Astrocyte of the cerebellum (primary cell): Measurements from ENCODE around the gene LECT2.

Source experiments
- DNase-seq: peaks from one replicate; pipeline ENCODE4 v3.0.0-alpha.2; 2011; ENCODE audit warnings: low read depth
- H3K4me3 ChIP-seq: 2 replicates; pipeline ENCODE4 v1.5.1; 2011; ENCODE audit warnings: mild to moderate bottlenecking, low read depth, low read length, moderate library complexity
- CTCF ChIP-seq: IDR thresholded peaks from 2 replicates; pipeline ENCODE4 v1.5.1; 2012; ENCODE audit warnings: low read length, low read depth, moderate library complexity, mild to moderate bottlenecking; ENCODE audit errors: missing control alignments
- in situ Hi-C: cut with HindIII; loops from 2 replicates; pipeline ENCODE4 v1.10.0; 2017; ENCODE audit warnings: low sequenced_read_pairs

The LECT2 gene

GRCh38 chr5:135985951-135986350 lies 31.2 kb upstream of the LECT2 start:
- DNase-seq, result no peak
- no peak overlapping the region for H3K4me3 ChIP-seq
- in situ Hi-C loops, result no loop called here
- TF ChIP-seq CTCF, result no peak

- no peak for TF ChIP-seq CTCF
- in situ Hi-C loops, result no loop called here
- DNase-seq, result no peak
These were observed 25.8 kb upstream of the LECT2 start for GRCh38 chr5:135980620-135981019.

GRCh38 chr5:135979510-135979909 lies 24.7 kb upstream of the LECT2 start:
- no peak for DNase-seq
- TF ChIP-seq CTCF, result no peak
- in situ Hi-C loops, result loop anchor here (5.0 kb wide), 1 partner anchor 38 kb away; no protein-coding TSS in a partner anchor
- no peak overlapping the region for H3K4me3 ChIP-seq

More at GRCh38 chr5:135980620-135981019, 25.8 kb upstream of the LECT2 start:
- no peak overlapping the region for H3K4me3 ChIP-seq

DNA sequence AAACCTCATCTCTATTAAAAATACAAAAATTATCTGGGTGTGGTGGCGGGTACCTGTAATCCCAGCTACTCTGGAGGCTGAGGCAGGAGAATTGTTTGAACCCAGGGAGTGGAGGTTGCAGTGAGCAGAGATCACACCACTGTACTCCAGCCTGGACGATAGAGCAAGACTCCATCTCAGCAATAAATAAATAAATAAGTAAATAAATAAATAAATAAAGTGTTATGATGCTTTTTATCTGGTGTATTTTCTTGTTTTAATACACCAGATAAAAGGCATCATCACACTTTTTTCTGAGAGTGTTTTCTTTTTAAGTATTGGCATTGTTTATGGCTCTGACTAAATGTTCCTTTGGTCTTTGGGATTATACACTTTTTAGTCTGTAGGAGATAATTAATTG lies 24.2 kb upstream of the LECT2 start:
- in situ Hi-C loops, result loop anchor here (5.0 kb wide), 1 partner anchor 38 kb away; no protein-coding TSS in a partner anchor

DNA sequence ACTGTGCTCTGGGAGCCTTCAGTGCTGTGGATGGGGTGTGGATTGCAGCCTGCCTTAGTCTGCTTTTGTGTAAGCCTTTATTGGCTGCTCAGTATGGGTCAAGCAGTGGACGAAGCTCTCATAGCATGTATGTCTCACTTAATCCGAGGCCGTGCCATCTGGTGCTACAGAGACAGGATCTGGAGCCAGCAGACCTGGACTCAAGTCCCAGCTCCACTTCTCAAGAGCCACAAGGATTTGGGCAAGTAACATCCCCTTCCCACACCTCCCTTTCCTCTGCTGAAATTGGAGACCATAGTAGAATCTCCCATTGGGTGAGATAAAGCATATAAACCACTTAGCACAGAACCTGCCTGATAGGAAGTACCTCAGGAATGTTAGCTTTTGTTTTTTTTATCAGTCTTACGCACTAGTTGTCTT lies 23.4 kb upstream of the LECT2 start:
- no peak for DNase-seq
- H3K4me3 ChIP-seq, result no peak overlapping the region
- TF ChIP-seq CTCF, result no peak
- in situ Hi-C loops, result loop anchor here (5.0 kb wide), 1 partner anchor 39 kb away; no protein-coding TSS in a partner anchor

More for the DNA sequence above, 24.2 kb upstream of the LECT2 start:
- no peak for DNase-seq
- no peak overlapping the region for H3K4me3 ChIP-seq
- no peak for TF ChIP-seq CTCF

DNA sequence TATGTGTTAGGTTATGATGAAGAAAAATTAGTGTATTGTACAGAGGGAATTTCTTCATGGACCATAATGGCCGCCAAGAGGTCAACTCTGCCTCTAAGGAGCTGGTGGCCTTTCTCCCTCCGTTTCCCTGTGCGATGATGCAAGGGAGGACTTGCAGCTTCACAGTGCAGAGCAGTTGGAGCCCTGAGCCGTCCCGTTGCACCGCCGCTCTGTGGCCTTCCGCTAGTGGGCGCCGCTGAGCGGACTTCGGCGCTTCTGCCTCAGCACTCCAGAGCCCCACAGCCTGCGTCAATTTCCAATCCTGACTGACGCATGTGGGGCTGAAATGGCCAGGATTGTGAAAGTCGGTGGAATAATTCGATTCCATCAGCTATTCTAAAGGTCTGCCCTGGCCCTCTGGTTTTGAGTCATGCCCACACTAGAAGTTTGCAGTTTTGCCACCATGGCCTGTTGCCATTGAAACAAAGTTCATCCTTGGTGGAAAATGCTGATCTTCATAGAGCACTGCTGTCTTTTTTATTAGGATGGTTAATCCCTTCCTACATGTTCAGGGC lies 22.7 kb upstream of the LECT2 start:
- DNase-seq, result no peak
- peak; percentile 62 for TF ChIP-seq CTCF
- H3K4me3 ChIP-seq, result no peak overlapping the region
- in situ Hi-C loops, result loop anchor here (5.0 kb wide), 1 partner anchor 40 kb away; no protein-coding TSS in a partner anchor
